Stimulated activated naive CD8-positive, alpha-beta T cell treated with anti-CD3 and anti-CD28 coated beads, Interleukin-15, Interleukin-2, amounts not matched to agents 100 U/mL and 50 U/mL, for 24 hours (primary cell): ENCODE data around the gene SPNS3.
A peak's percentile ranks its signal among the peaks of the same experiment; 100 is the strongest.

Source experiments
- ATAC-seq: fragments of 150-1000 bp; cut with Tn5 transposase; one replicate; pipeline ENCODE4 v1.10.0; 2021
- DNase-seq: peaks from one replicate; pipeline ENCODE4 v3.0.0; 2021

The SPNS3 gene

DNA sequence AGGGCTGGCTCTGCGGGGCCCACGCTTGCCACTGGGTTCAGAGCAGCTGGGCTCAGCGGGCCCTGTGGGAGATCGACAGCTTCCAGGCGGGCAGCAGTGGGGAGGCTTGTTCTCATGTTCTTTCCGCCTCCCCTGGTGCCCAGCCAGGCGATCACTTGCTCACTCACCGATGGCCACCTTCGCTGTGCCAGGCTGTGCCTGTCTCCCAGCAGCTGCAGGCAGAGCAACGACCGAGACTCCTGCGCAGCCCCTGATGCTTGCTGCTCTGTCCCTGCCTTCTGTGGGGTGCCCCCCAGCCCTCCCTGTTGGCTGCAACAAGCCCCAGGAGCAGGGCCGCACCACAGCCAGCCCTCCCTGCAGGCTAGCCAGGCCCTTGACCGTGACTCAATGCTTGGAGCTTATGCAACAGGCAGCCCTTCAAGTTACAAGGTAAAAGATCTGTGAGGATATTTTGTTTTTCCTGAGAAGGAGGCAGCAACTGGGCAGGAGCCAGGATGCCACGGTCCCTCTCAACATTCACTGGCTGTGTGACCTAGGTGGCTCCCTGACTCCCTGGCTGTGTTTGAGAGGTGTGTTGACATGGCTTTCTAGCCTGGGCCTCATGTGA is 55.4 kb downstream of the SPNS3 start:
- ATAC-seq = no peak
- no peak for DNase-seq

- DNase-seq (no peak), ATAC-seq (no peak)
Observed at GRCh38 chr17:4490109-4490591, 56.4 kb downstream of the SPNS3 start.

DNA sequence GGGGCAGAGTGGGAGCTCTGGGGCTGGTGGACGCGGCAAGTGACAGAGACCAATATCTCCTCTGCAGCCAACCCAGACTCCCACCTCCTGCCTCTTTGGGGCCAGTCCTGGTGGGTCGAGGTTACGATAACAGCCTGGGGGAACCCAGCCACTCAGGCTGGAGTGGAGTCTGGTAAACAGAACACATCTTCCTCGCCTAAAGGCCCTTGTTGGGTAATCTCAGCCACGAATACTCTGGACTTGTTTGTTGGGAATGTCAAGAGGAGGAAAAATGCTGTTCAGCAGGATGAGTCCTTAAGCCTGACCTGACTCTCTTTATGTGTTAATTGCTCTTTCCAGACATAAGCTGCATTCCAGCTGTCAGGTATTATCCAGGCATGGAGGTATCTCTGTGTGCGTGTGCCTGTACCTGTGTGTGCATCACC is 56.9 kb downstream of the SPNS3 start:
- DNase-seq = no peak
- ATAC-seq = no peak

GRCh38 chr17:4492721-4493561 is 59.2 kb downstream of the SPNS3 start:
- ATAC-seq = peak; percentile 36

DNA sequence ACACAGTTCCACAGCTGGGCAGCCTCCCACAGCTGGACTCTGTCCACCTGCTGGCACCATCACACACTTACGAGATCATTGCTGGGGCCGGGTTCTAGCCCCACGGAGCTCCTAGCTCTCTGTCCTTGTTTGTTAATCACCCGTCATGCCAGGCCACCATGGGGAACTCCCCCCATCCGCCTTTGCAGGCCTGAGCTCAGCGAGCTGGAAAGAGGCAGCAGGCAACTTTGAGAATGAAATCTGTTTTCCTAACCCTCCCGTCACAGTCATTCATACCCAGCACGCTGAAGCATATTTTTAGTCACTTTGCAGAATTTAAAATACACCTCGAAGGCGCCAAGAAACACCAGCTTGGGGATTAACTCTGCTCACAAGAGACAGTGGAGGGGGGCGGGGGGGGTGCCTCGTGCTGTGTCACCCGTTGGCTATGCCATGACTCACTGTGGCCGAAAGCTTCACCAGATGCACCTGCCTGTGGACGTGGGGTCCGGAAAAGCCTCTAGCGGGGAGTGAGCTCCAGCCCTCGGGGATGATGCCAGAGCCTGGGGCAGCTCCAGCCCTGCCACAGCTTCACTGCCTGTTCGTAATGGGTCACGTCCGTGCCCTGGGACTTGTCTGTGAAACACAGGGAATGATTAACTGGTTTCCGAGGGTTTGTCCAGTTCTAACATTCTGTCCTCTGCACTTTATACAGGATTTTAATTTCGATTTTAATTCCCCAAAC is 63.5 kb downstream of the SPNS3 start:
- DNase-seq (no peak), ATAC-seq (no peak)

More at GRCh38 chr17:4492721-4493561, 59.2 kb downstream of the SPNS3 start:
- no peak for DNase-seq

DNA sequence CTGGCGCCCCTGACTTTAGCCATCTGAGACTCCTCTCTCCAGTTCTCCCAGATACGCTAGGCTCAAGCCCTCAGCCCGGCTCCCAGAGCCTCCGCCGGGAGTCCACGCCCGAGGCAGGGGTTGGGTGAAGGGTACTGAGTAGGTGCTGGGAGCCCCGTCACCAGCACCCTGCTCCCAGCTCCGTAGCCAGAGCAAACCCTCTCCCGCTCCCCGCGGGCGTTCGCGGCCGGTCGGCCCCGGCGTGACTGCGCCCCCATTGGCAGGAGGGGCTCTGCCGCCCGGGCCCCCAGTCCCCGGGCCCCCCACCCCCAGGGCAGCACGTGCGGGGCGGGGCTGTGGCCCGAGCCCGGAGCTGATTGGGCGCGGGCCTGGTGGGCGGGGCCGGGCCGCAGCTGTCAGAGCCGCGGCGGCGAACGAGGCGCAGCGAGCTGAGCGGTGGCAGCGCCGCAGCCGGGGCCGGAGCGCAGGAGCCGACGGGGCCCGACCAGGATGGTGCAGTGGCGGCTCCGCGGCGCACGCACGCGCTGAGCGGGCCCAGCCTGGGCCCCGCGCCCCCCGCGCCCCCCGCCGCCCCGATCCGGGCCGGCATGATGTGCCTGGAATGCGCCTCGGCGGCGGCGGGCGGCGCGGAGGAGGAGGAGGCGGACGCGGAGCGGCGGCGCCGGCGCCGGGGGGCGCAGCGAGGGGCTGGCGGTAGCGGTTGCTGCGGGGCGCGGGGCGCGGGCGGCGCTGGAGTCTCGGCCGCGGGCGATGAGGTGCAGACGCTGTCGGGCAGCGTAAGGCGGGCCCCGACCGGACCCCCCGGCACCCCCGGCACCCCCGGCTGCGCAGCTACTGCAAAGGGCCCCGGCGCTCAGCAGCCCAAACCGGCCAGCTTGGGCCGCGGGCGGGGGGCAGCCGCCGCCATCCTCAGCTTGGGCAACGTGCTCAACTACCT is 65.0 kb downstream of the SPNS3 start, which contains the start of gene SPNS2:
Gene SPNS2 (plus strand): TSS at position 421 of the 937 bp plus-strand sequence. CDS start 167 bp downstream, at position 588.
- DNase-seq (peak; percentile 70), ATAC-seq (peak; percentile 76)

- DNase-seq (no peak), ATAC-seq (peak; percentile 8)
Observed at GRCh38 chr17:4499431-4500190, 65.9 kb downstream of the SPNS3 start.

GRCh38 chr17:4500191-4500571 is 66.4 kb downstream of the SPNS3 start:
- DNase-seq (no peak), ATAC-seq (no peak)

DNA sequence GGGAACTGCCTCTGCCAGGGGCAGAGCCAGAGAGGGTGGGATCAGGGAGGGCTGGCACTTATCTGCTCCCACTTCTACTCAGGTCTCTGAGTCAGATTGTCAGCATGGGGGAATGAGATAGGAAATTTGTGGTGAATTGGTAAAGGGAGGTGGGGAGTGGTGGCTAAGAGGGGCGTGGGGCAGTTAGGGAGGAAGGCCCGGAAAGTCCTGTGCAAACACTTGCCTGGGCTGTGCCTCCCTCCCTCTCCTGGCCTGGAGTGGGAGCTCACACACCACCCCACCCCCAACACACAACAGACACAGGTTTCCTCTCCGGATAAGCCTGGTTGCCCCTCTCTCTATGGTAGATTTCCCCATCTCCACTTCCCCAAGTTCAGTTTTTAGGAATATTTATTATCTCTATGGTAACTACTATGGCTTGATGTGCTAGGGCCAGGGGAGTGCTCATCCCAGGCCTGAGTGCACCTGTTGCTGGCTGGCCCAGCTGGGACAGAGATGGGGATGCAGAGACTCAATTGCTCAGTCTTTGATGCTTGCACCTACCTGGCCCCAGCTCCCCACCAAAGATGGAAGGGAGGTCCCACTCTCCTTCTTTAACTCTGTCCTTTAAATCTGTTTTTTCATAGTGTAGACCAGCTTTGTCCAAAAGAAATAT is 67.7 kb downstream of the SPNS3 start:
- ATAC-seq (no peak), DNase-seq (no peak)

GRCh38 chr17:4502466-4503154 is 68.9 kb downstream of the SPNS3 start:
- no peak for DNase-seq
- no peak for ATAC-seq

GRCh38 chr17:4503283-4504025 is 69.7 kb downstream of the SPNS3 start:
- ATAC-seq = no peak

GRCh38 chr17:4504188-4504587 is 70.4 kb downstream of the SPNS3 start:
- ATAC-seq (no peak), DNase-seq (no peak)

More at GRCh38 chr17:4503283-4504025, 69.7 kb downstream of the SPNS3 start:
- no peak for DNase-seq

DNA sequence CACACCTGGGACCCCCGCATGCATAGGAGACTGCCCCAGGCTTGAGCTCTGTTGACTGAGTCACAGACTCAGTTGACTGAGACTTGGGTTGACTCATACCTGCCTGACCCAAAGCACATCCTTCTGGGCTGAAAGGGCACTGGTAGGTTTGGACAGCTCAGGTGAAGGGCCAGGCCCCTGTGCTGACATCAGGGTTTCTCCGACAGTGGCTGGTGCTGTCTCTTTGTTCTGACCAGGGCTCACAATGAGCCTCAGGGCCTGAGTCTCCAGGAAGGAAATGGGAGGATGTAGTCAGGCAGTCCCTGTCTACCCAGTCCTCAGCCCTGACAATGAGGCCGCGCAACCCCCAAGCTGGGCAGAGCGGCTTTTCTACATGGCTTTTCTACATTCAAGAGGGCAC is 71.4 kb downstream of the SPNS3 start:
- DNase-seq (no peak), ATAC-seq (no peak)

DNA sequence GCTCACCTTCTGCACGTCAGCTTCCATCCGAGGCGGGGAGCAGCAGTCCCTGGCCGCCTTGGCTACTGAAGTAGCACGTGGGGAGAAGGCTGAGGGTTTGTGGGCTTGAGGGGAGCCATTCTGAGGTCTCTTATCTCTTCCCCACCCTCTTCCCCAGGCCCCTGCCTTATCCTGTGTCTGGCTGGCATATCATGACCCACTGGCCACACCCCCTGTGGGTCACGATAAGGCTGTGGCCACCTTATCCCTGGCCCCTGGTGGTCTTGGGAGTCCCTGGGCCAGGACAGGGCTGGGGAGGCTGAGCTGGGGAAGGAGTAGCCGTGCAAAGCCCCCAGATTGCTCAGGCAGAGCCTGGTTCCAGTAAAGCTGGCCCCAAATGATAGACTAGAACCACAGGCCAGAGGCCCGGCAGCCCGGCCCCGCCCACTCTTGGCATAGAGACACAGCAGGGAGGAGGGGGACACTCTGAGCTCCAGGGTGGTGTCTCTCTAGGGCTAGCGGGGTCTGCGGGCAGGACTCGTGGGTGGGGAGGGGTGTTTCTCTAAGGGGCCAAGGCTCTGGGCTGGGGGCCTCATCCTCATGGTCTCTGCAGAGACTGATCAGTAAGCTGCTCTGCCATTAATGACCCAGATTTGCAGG is 72.6 kb downstream of the SPNS3 start:
- DNase-seq (no peak), ATAC-seq (no peak)

GRCh38 chr17:4506892-4507291 is 73.2 kb downstream of the SPNS3 start:
- DNase-seq (no peak), ATAC-seq (no peak)

DNA sequence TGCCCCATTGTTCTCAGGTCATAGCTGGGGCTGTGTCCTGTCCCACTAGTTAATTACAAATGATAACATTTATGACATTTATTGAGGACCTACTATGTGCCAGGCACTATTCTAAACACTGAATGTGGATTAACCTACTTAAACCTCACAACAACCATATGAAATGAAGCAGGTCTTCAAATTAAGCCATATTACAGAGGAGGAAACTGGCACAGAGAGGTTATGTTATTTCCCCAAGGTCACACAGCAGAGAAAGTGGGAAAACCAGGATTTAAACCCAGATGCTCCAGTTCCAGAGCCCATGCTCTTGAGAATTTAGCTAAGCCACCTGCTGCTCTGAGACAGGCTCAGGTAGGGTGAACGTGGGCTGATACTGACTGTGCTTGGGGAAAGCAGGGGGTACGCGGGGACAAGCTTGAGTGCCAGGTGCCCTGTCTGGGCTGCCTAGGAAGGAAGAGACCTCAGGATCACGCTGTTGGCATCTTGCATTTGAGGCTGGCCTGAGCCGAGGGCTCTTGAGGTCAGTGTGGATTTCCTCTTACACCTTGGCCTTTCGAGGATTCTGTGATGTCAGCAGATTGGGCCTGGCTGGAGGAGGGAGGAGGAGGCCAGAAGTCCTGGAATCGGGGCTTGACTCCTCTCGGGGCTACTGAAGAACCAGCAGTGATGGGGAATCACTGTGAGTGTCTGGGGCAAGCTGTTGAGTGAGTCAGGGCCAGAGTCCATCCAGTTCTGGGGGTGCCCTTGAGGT is 73.8 kb downstream of the SPNS3 start:
- ATAC-seq (no peak), DNase-seq (no peak)

- DNase-seq (no peak), ATAC-seq (no peak)
Observed at GRCh38 chr17:4508207-4508606, 74.5 kb downstream of the SPNS3 start.

GRCh38 chr17:4509401-4509800 is 75.7 kb downstream of the SPNS3 start:
- ATAC-seq (peak; percentile 44), DNase-seq (peak; percentile 42)
